CD4-positive, alpha-beta T cell treated with Interleukin-6 for 4 hours (primary cell): ENCODE measurements around the gene IFI27L2.
A peak's percentile ranks its signal among the peaks of the same experiment; 100 is the strongest.
"Not testable (repeated sequence)": the region's sequence is repeated elsewhere in the genome, so short reads cannot be mapped to it uniquely, and the experiment has no call there.

Experiments
- DNase-seq: peaks from one replicate; pipeline ENCODE4 v3.0.0-alpha.2; 2020; ENCODE audit warnings: mixed read lengths

The IFI27L2 gene

GRCh38 chr14:94129111-94129757, at the start of gene IFI27L2:
Gene IFI27L2, minus strand, starts transcription at chr14:94129604. Its CDS starts 40 bp downstream, at chr14:94129564.
- DNase-seq = peak; percentile 85

GRCh38 chr14:94177806-94178205, 48.4 kb upstream of the IFI27L2 start:
- DNase-seq = no peak

- DNase-seq = no peak
These were observed 47.4 kb upstream of the IFI27L2 start for GRCh38 chr14:94176808-94177207.

- no peak for DNase-seq
These were observed 46.3 kb upstream of the IFI27L2 start for GRCh38 chr14:94175747-94176146.

- DNase-seq = peak; percentile 20
These were observed 45.8 kb upstream of the IFI27L2 start for GRCh38 chr14:94175011-94175745.

GRCh38 chr14:94174604-94175010, 45.2 kb upstream of the IFI27L2 start:
- no peak for DNase-seq

- DNase-seq = peak; percentile 94
These were observed 44.6 kb upstream of the IFI27L2 start, which contains the start of gene PPP4R4 for GRCh38 chr14:94173885-94174603. Gene PPP4R4, plus strand, starts transcription at chr14:94174322. Its CDS starts 144 bp downstream, at chr14:94174466.

- DNase-seq = peak; percentile 31
These were observed 44.1 kb upstream of the IFI27L2 start for GRCh38 chr14:94173471-94173884.

GRCh38 chr14:94172545-94172944, 43.1 kb upstream of the IFI27L2 start:
- no peak for DNase-seq

- DNase-seq = no peak
These were observed 41.8 kb upstream of the IFI27L2 start for GRCh38 chr14:94171208-94171607.

GRCh38 chr14:94170136-94170535, 40.7 kb upstream of the IFI27L2 start:
- no peak for DNase-seq

- DNase-seq = no peak
These were observed 36.3 kb upstream of the IFI27L2 start for GRCh38 chr14:94165744-94166143.

GRCh38 chr14:94164685-94165431, 35.5 kb upstream of the IFI27L2 start:
- no peak for DNase-seq

GRCh38 chr14:94163796-94164195, 34.4 kb upstream of the IFI27L2 start:
- peak; percentile 15 for DNase-seq

- DNase-seq = no peak
These were observed 33.1 kb upstream of the IFI27L2 start for GRCh38 chr14:94162466-94162865.

GRCh38 chr14:94161981-94162380, 32.6 kb upstream of the IFI27L2 start:
- DNase-seq = peak; percentile 9

- DNase-seq = peak; percentile 25
These were observed 31.7 kb upstream of the IFI27L2 start for GRCh38 chr14:94161058-94161457.

GRCh38 chr14:94158239-94158883, 29.0 kb upstream of the IFI27L2 start:
- peak; percentile 61 for DNase-seq

- DNase-seq = no peak
These were observed 27.8 kb upstream of the IFI27L2 start for GRCh38 chr14:94157197-94157596.

- DNase-seq = not testable (repeated sequence)
These were observed 26.7 kb upstream of the IFI27L2 start for GRCh38 chr14:94156143-94156542.

- no peak for DNase-seq
These were observed 24.4 kb upstream of the IFI27L2 start for GRCh38 chr14:94153750-94154342.

- no peak for DNase-seq
These were observed 23.3 kb upstream of the IFI27L2 start for GRCh38 chr14:94152676-94153075.
